Activated CD8-positive, alpha-beta T cell treated with anti-CD3 and anti-CD28 coated beads, Interleukin-2, amount 10 ng/mL, durations not matched to agents 7 days and 5 days (primary cell): ENCODE data around the gene TMEM74B. TPM values are rescaled to one million over a fixed set of nuclear protein-coding genes. Genes with fewer than 3 reads are reported as not detected.

Source experiments
- ATAC-seq: fragments of 150-1000 bp; cut with Tn5 transposase; one replicate; pipeline ENCODE4 v1.10.0; 2021; ENCODE audit warnings: moderate library complexity
- CTCF ChIA-PET: fragments of 350-600 bp; sonication (Branson Sonifier 250); formaldehyde crosslinking; loops from one replicate; lab custom pipeline; 2021; ENCODE audit warnings: antibody characterized with exemption; lab: Charles Lee
- POLR2A ChIA-PET: fragments of 350-600 bp; sonication (Branson Sonifier 250); formaldehyde crosslinking; loops from one replicate; lab custom pipeline; 2021; ENCODE audit warnings: antibody characterized with exemption; lab: Charles Lee
- DNase-seq: peaks from one replicate; pipeline ENCODE4 v3.0.0-alpha.2; 2020
- H3K27ac Mint-ChIP-seq: one replicate; pipeline ENCODE4 v1.8.0; 2021; ENCODE audit warnings: mild to moderate bottlenecking, mixed read lengths
- H3K27me3 Mint-ChIP-seq: one replicate; pipeline ENCODE4 v1.8.0; 2021; ENCODE audit warnings: low read depth, mixed read lengths
- H3K36me3 Mint-ChIP-seq: one replicate; pipeline ENCODE4 v1.8.0; 2021; ENCODE audit warnings: low read depth, mixed read lengths
- H3K4me1 Mint-ChIP-seq: one replicate; pipeline ENCODE4 v1.8.0; 2021; ENCODE audit warnings: low read depth, mixed read lengths
- H3K4me3 Mint-ChIP-seq: one replicate; pipeline ENCODE4 v1.8.0; 2021; ENCODE audit warnings: mild to moderate bottlenecking, mixed read lengths
- H3K9me3 Mint-ChIP-seq: one replicate; pipeline ENCODE4 v1.8.0; 2022; ENCODE audit warnings: mixed read lengths; ENCODE audit not compliant: insufficient read depth
- total RNA-seq, 2 experiments: library from RNA; stranded (reverse); gene quantifications; one replicate each; pipeline ENCODE4 v1.2.3, GENCODE V29; 2021

Gene TMEM74B
- total RNA-seq, 2 experiments from 2014 or later, result 0.39 to 1.1 TPM

DNA sequence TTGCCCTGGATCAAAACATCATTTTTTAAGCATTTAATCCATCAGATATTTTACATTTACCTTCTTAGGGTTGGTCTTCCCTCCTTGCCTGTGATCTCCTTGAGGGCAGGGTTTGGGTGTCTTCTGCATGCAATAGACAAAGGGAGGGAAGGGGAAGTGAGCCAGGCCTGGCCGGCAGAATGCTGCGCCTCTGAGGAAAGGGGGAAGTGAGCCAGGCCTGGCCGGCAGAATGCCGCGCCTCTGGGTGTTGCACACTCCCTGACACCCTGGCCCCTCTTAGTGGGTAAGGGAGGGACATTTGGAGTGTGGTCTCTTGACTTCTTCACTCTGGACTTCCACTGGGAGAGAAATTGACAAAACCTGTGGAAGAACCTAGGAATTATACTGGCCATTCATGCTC, 53.9 kb downstream of the TMEM74B start:
- ATAC-seq (no peak), DNase-seq (no peak)
- H3K4me3 Mint-ChIP-seq, result no peak overlapping the region
- H3K4me1 Mint-ChIP-seq, result peaks cover 27% of the 10 kb centered on the region
- POLR2A ChIA-PET, result no interaction called here
- H3K9me3 Mint-ChIP-seq, result peaks cover 7% of the 10 kb centered on the region
- H3K36me3 Mint-ChIP-seq, result peaks cover 88% of the 10 kb centered on the region
- CTCF ChIA-PET, result no interaction called here
- no peak overlapping the region for H3K27ac Mint-ChIP-seq
- no peaks in the 10 kb centered on the region for H3K27me3 Mint-ChIP-seq

Other genes starting within 250 kb of the TMEM74B start
- not detected for gene RSPO4, start 182.7 kb downstream of the TMEM74B start, total RNA-seq
- 100 to 1,000 TPM; 138 to 150 TPM for gene PSMF1, start 66.4 kb downstream of the TMEM74B start, total RNA-seq
- not detected for gene C20orf202, start 18.5 kb upstream of the TMEM74B start, total RNA-seq
- gene RAD21L1, start 41.1 kb upstream of the TMEM74B start, total RNA-seq, result under 1 TPM in 1 of 2 experiments, not detected in 1; 0.18 TPM
- 1 to 10 TPM; 6.5 to 7.6 TPM for gene SNPH, start 81.3 kb upstream of the TMEM74B start, total RNA-seq
- gene SDCBP2, start 144.2 kb upstream of the TMEM74B start, total RNA-seq, result 1 to 10 TPM; 1.9 to 2.0 TPM
- 100 to 1,000 TPM; 288 to 291 TPM for gene FKBP1A, start 208.1 kb upstream of the TMEM74B start, total RNA-seq